GM12878 (cell line): ENCODE measurements around the gene SLC38A2.

Experiments used
- CHD1 ChIP-seq: IDR thresholded peaks from 2 replicates; pipeline ENCODE4 v1.6.1; 2012; ENCODE audit warnings: low read depth, low read length, improper control_type of control experiment
- DPF2 ChIP-seq: fragments of 450-650 bp; IDR thresholded peaks from 2 replicates; pipeline ENCODE4 v1.6.1; 2017; ENCODE audit warnings: mild to moderate bottlenecking
- NRF1 ChIP-seq: conservative IDR thresholded peaks from 2 replicates; pipeline ENCODE4 v1.6.1; 2011; ENCODE audit warnings: mild to moderate bottlenecking, low read depth, low read length, improper control_type of control experiment
- PAX8 ChIP-seq: fragments of 450-650 bp; IDR thresholded peaks from 2 replicates; pipeline ENCODE4 v1.6.1; 2017; ENCODE audit warnings: mild to moderate bottlenecking, moderate library complexity
- POLR2AphosphoS5 ChIP-seq: IDR thresholded peaks from 2 replicates; pipeline ENCODE4 v1.6.1; 2011; ENCODE audit warnings: mild to moderate bottlenecking, low read length, inconsistent platforms
- SUZ12 ChIP-seq: fragments of 200-600 bp; sonication (generic); IDR thresholded peaks from one replicate; pipeline ENCODE4 v1.6.1; 2018; ENCODE audit warnings: antibody characterized with exemption, mild to moderate bottlenecking; ENCODE audit not compliant: unreplicated experiment
- TF ChIP-seq, protein P1 (sequence below): IDR thresholded peaks from 2 replicates; pipeline ENCODE4 v1.6.1; 2012; ENCODE audit warnings: low read depth, low read length, improper control_type of control experiment
- TF ChIP-seq, protein P2 (sequence below): fragments of 450-650 bp; IDR thresholded peaks from 2 replicates; pipeline ENCODE4 v1.6.1; 2016; ENCODE audit warnings: mild to moderate bottlenecking, moderate library complexity, borderline replicate concordance

- TF ChIP-seq, protein P1, sequence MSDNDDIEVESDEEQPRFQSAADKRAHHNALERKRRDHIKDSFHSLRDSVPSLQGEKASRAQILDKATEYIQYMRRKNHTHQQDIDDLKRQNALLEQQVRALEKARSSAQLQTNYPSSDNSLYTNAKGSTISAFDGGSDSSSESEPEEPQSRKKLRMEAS: no peak
- TF ChIP-seq CHD1: no peak
- TF ChIP-seq POLR2AphosphoS5: no peak
- no peak for TF ChIP-seq NRF1
- TF ChIP-seq, protein P2, sequence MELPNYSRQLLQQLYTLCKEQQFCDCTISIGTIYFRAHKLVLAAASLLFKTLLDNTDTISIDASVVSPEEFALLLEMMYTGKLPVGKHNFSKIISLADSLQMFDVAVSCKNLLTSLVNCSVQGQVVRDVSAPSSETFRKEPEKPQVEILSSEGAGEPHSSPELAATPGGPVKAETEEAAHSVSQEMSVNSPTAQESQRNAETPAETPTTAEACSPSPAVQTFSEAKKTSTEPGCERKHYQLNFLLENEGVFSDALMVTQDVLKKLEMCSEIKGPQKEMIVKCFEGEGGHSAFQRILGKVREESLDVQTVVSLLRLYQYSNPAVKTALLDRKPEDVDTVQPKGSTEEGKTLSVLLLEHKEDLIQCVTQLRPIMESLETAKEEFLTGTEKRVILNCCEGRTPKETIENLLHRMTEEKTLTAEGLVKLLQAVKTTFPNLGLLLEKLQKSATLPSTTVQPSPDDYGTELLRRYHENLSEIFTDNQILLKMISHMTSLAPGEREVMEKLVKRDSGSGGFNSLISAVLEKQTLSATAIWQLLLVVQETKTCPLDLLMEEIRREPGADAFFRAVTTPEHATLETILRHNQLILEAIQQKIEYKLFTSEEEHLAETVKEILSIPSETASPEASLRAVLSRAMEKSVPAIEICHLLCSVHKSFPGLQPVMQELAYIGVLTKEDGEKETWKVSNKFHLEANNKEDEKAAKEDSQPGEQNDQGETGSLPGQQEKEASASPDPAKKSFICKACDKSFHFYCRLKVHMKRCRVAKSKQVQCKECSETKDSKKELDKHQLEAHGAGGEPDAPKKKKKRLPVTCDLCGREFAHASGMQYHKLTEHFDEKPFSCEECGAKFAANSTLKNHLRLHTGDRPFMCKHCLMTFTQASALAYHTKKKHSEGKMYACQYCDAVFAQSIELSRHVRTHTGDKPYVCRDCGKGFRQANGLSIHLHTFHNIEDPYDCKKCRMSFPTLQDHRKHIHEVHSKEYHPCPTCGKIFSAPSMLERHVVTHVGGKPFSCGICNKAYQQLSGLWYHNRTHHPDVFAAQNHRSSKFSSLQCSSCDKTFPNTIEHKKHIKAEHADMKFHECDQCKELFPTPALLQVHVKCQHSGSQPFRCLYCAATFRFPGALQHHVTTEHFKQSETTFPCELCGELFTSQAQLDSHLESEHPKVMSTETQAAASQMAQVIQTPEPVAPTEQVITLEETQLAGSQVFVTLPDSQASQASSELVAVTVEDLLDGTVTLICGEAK: no peak
- TF ChIP-seq SUZ12: no peak
- TF ChIP-seq PAX8: no peak
- TF ChIP-seq DPF2: no peak
Measured at GRCh38 chr12:46379352-46379751, 6.8 kb upstream of the SLC38A2 start.
